GF-D8 (cell line): Measurements from ENCODE around the gene NUDT6.

ENCODE experiments used
- DNase-seq: peaks from one replicate; lab custom pipeline; 2025; lab: John Stamatoyannopoulos, UW

The NUDT6 gene

DNA sequence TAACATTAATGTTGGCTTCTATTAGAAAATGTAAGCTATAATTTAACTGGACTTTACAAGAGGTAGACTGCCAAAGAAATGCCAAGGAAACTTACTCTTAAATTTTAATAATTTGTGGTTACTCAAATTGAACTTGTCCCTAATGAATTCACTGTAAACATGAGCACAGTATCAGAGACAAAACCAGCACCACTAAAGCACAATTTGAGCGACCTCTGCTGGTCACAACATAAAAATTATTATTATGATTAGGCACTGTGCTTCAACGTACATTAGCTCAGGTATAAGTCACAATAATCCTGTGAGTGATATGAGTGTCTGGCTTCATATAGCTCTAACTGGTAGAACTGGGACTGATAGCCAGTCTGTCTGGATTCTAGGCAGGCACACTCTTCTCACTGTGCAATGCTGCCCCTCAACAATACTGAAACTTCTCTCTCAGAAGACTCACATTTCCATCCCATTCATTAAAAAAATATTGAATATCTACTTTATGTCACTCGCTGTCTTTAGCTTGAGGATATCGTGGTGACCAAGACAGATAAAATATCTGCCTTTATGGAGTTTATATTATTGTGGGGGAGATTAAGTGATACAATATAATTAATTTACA is 8.0 kb downstream of the NUDT6 start:
- DNase-seq = no peak

DNA sequence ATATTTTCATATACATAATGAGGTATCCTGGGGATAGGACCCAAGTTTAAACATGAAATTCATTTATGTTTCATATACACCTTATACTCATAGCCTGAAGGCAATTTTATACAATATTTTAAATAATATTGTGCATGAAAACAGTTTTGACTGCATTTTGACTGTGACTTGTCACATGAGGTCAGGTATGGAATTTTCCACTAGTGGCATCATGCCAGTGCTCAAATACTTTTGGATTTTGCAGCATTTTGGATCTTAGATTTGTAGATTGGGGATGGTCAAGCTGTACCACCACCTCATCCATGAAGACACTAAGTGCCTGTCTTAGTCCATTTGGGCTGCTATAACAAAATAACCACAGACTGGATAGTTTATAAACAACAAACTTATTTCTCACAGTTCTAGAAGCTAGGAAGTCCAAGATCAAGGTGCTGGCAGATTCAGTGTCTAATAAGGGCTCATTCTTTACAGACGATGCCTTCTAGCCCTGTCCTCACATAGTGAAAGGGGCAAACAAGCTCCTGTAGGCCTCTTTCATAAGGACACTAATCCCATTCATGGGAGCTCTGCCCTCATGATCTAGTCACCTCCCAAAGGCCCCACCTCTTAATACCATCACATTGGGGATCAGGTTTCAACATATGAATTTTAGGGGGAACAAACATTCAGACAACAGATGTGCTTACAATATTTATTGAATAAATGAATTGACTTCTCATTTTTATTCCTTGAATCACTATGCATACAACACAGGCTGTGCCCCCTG is 9.4 kb downstream of the NUDT6 start:
- DNase-seq = no peak

DNA sequence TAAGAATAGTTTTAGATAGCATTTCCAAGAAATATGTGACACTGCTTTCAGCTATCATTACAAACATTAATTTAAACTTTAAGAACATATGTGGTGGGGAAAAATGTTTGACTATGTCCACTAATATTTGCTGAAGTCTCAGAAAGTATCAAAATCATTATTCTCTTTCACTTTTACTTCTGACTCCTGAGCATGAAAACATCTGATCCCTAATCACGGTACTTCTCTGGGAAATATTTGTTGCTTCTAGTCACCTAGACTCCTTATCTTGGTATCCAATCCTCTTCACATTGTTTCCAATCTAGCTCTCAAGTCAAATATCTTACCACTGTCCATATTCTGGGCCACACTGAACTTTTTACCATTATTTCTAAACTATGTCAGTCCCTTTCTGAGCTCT is 10.8 kb downstream of the NUDT6 start:
- no peak for DNase-seq

DNA sequence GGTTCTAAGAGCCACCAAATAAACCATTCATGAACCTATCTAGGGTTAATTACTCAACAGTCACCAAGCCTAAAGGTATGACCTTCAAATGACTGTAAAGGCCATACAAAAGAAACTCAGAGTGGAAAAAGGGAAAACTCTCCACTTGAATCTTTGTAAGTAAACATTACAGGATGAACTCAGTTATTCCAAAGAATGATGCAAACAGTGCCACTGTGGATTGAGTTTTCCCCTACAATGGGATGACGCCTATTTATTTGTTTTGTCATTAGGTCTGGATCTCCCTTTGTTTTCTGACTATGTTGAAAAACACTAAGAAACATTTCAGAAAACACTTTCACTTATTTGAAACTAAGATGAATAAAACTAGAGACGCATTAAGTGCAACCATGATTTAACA is 12.7 kb downstream of the NUDT6 start:
- DNase-seq = no peak

DNA sequence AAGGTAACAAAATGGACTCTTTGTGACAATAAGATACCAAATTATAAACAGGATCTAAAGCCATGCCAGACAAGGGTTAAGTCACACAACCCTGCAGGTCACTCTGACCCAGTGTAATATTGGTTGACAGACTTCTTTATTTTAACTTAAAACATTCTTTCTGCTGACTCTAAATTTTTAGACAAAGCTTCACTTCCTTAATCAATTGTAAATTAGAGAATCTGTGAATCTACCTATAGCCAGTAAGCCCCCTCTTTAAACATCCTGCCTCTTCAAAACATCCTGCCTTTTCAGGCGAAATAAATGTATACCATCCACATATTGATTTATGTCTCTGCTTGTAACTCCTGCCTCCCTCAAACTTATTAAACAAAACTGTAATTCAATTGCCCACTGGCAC is 14.2 kb downstream of the NUDT6 start:
- no peak for DNase-seq

DNA sequence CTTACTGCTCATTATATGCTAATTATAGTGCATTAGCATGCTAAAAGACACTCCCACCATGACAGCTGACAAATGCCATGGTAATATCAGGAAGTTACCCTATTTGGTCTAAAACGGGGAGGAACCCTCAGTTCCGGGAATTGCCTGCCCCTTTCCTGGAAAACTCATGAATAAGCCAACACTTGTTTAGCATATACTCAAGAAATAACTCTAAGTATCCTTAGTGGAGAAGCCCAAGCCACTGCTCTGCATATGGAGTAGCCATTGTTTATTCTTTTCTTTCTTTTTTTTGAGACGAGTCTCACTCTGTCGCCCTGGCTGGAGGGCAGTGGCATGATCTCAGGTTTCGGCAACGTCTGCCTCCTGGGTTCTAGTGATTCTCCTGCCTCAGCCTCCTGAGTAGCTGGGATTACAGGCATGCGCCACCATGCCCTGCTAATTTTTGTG is 15.5 kb downstream of the NUDT6 start:
- no peak for DNase-seq

DNA sequence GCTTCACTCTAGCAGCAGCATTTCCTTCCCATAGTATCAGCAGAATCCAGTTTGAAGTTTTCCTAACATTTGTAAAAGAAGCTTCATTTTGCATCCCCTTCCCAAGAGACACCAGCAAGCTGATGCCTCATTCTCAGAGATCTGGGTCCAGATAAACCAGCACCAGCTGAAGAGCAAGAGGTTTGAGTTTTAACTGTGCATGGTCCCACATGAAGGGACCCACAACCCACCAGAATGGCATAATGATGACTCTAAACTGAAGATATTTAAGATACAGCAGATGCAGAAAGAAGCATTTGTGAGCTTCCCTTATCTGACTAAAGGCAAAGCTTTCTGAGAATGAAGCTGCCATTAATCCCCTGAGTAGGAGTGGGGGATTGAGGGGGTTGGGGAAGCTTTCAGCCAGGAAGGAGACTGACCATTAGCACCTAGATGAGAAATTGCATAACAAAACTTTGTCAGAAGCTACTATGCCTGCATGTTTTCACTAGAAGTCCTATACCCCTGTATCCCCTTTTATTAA is 18.6 kb downstream of the NUDT6 start:
- no peak for DNase-seq

DNA sequence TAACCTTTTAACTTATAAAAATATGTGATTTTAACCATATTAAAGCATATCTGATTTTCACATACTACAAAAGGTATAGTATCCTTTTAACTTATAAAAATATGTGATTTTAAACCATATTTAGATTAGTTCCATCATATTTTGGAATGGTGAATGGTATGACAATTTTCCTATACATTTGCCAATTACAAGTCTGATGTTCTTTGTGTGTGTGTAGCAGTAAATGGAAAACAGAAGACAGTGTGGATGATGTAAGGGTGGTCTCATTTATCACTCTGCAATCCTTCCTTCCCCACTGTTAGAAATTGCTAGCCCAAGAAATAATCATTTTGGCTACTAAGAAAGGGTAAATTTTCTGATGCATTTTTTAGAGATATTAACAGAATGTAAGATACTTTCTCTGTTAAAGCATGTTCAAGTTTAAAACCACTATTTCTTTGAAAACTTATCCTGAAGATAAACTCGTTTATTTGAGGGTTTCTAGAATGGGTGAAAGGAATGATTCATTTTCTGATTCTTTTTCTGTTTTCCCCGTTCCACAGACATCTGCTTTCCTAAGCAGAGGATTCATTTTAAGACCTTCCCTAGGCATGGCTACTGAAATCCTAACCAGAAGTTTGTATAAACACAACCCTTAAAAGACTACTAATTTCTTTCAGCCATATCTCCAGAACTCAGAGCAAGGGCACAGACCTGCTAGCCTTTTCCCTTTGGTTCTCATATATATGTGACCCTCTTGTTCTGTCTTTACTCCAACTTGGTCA is 21.0 kb downstream of the NUDT6 start:
- no peak for DNase-seq

DNA sequence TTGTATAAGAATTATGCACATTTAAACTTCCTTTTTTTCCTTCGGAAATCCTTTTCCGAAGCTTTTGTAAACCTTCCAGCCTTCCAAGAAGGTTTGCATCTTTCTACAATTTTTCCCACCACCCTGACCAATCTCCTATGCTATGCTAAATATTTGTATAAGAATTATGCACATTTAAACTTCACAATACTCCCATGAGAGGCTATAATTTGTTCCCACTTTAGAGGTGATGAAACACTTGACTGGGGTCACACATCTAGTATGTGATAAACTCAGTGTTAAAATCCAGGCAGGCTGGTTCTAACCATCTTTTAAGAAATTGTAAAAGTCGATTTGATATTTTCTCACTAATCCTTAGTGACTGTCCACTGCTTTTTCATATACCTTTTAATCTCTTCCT is 22.1 kb downstream of the NUDT6 start:
- no peak for DNase-seq

DNA sequence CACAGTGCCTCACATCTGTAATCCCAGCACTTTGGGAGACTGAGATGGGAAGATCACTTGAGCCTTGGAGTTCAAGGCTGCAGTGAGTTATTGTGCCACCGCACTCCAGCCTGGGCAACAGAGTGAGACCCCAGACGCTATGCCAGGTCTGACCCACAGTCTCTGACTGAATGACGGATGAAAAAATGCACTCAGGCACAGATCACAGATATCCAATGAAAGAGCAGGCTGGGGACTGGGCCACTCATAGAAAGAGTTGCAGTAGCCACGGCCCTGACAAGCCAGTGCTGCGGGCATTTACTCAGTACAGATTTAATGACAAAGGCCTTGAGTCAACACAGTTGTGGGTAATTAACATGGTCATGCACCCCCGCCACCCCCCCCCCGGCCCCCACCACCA is 22.7 kb downstream of the NUDT6 start:
- DNase-seq = no peak

DNA sequence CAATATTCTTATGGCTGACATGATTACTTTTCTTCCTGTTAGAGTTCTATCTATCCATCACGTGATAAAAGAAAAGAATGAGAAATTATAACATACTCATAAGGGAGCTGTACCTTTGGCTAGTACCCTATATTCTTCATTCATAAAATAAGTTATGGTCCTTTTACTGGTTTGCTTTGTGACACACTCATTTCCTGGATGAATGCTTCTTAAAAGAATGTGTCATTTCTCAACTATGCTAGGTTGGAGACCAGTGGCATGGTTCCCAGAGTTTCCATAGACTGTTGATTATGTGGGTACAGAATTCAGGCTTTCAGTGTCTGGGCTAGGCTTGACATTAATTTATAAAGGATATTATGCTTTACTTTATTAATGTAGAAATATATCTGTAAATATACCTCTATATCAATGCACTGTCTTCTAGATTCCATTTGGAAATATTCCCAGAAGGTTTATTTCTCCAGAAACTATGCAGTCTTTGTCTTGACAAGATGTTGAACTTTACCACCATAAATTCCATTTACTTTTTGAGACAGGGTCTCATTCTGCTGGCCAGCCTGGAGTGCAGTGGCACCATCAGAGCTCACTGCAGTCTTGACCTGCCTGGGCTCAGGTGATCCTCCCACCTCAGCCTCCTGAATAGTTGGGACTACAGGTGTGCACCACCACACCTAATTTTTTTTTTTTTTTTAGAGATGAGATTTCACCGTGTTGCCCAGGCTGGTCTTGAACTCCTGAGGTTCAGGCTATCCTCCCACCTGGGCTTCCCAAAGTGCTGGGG is 23.8 kb downstream of the NUDT6 start:
- no peak for DNase-seq

DNA sequence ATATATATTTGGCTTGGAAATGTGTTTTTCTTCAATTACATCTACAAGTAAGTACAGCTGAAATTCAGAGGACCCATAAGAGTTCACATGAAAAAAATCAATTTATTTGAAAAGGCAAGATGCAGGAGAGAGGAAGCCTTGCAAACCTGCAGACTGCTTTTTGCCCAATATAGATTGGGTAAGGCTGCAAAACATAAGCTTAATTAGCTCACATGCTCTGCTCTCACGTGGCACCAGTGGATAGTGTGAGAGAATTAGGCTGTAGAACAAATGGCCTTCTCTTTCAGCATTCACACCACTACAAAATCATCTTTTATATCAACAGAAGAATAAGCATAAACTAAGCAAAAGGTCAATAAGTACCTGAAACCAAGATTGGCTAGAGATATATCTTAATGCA is 26.1 kb downstream of the NUDT6 start:
- DNase-seq = no peak

DNA sequence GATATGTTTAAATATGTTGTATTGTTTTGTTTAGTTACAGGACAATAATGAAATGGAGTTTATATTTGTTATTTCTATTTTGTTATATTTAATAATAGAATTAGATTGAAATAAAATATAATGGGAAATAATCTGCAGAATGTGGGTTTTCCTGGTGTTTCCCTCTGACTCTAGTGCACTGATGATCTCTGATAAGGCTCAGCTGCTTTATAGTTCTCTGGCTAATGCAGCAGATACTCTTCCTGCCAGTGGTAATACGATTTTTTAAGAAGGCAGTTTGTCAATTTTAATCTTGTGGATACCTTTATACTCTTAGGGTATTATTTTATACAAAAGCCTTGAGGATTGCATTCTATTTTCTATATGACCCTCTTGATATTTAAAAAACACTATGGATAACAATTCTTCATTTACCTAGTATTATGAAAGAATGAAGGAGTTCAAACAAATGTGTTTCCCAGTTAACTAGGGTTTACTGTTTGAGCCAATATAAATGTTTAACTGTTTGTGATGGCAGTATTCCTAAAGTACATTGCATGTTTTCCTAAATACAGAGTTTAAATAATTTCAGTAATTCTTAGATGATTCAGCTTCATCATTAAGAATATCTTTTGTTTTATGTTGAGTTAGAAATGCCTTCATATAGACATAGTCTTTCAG is 26.9 kb downstream of the NUDT6 start:
- DNase-seq = no peak

DNA sequence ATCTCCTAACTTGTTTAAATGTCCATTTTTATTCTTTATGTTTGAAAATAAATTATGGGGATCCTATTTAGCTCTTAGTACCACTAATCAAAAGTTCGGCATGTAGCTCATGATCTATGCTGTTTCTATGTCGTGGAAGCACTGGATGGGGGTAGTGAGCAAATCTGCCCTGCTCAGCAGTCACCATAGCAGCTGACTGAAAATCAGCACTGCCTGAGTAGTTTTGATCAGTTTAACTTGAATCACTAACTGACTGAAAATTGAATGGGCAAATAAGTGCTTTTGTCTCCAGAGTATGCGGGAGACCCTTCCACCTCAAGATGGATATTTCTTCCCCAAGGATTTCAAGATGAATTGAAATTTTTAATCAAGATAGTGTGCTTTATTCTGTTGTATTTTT is 27.6 kb downstream of the NUDT6 start:
- no peak for DNase-seq

DNA sequence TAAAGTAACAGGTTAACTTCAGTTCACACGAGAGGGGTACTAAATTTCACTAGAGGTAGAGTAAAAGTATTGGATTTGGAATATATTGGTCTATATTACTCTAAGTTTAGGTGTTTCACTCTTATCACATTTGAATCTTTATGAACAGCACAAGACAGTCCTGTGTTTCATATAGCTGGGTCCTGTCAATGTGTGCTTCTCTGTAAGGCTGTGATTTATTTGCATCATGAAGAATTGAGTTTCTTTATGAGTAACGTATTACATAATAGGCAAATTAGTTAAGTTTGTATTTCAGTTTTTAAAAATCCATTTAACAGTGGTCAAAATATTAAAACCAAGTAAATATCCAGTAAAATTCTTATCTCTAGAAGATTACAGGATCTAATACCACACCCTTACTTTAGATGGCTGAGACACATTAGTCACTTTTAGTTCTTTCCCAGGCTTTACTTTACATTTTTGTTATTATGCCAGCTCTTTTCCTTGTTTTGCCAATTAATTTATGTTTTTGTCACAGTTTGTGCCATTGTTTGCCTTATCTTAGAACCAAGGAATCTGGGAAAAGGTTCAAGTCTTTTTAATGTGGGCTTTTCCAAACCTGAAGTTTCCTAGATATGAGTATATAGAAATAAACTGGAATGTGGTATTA is 32.1 kb downstream of the NUDT6 start:
- no peak for DNase-seq

DNA sequence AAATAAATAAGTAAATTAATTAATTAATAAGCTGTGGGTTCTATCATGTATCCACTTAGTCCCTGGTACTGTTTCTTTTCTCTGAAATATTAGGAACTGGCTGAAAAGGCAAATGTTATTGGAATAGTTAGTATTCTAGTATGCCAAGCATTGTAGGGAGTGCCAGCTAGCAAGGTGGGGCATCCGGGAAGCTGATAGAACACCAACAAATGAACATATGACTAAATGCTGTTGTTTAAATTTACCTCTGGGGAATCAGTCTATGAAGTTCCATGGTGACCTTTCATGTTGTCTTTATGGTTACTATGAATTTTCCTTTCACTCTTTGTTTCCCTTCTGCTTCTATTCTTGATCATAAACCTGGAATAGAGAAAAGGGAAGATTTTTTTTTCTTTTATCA is 32.7 kb downstream of the NUDT6 start:
- no peak for DNase-seq

DNA sequence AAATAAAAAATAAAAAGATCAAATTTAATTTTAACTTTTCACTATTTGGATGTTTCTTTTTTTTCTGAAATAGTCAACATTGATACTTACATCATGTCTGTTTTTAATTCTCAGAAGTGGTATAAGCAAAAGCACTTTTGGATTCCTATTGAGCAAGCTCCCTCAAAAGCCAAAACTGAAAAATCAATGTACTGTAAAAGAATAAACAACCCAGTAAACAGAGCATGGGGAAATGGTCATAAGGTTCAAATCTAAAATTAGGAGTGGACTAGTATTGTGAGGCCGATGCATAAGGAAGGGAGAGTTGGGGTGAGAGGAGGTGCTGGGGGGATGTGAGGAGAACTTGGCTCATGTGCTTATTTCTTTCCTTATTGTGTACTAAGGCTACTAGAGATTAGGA is 37.9 kb downstream of the NUDT6 start:
- no peak for DNase-seq

DNA sequence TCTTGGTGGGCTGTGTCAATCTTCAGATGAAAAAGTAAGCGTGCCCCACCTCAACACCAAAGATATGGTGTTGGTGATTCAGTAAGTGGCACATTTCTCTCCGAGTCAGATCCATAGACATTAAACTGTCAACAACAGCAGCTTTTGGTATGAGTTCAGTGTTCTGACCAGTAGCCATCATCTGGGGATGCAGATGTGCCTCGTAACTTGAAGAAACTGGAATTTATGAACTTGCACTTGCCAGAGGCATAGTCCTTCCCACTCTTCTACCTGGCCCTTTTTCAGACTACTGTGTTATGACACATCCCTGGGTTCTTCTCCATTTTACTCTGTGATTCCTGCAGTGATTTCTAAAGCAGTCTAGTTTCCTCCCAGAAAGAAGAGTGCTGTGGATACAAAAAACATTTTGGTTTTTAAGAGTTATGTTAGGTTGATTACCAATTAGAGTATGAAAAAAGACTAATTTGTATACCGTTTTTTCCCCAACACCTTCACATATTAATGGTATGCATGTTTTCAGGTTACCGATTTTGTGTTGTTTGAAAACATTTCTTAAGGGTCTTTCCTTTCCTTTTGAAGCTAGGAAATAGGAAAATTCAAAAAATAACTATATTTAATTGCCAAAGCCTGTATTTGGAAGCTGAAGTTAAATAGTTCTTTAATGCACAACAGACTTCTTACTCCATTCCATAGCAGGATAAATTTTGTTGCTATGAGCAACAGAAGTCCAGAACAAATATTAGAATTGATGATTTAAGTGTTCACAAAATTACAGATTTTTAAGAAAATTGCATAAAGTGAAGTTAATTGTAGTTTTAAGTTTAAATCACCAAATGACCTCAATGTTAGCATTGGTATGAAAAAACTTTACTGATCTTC is 39.3 kb downstream of the NUDT6 start:
- no peak for DNase-seq

DNA sequence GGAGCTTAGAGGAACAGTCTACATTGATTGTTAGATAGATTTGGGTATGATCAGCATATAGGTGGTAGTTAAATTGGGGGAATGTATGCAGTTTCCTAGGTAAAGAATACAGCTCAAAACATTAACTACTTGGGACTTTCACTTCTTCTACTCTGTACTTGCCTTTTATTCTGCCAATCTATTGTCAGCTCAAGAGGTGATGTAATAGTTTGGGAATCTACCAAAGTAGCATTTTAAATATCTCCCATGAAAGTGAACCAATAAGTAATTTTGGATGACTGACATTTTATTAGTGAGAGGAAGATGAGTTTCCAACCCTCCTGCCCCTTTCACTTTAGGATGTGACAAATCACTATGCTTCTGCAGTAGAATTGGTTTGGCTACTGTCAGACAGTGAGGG is 43.4 kb downstream of the NUDT6 start:
- no peak for DNase-seq

DNA sequence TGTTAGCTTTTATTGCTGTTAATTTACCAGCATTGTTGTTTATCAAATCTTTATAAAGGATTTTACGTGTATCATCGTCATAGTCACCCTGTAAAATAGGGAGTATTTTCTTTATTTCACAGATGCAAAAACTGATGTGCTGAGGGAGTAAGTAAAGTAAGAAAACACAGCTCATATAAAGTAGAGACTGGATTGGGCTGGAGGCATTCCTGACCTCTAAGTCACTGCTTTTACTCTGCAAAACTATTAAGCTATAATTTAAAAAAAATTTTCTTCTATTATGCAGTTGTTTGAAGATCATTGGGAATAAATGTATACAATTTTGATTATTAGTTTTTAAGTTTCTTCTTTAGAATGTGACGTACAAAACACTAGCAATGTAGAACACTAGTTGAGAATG is 45.9 kb downstream of the NUDT6 start:
- DNase-seq = no peak
